Progenitor cell of endocrine pancreas (in vitro differentiated cells): ENCODE data around the gene CRY2. TPM values are rescaled to one million over a fixed set of nuclear protein-coding genes. Genes with fewer than 3 reads are reported as not detected.
A peak's percentile ranks its signal among the peaks of the same experiment; 100 is the strongest.
"Not testable (repeated sequence)": the region's sequence is repeated elsewhere in the genome, so short reads cannot be mapped to it uniquely, and the experiment has no call there.

Source experiments
- DNase-seq: peaks from one replicate; pipeline ENCODE4 v3.0.0; 2021; ENCODE audit warnings: low spot score; ENCODE audit not compliant: unreplicated experiment
- H3K27ac Mint-ChIP-seq: 2 replicates; pipeline ENCODE4 v1.8.0; 2021; ENCODE audit warnings: mild to moderate bottlenecking, moderate library complexity, mixed read lengths
- H3K27me3 Mint-ChIP-seq: 2 replicates; pipeline ENCODE4 v1.8.0; 2021; ENCODE audit warnings: mixed read lengths
- H3K36me3 Mint-ChIP-seq: 2 replicates; pipeline ENCODE4 v1.8.0; 2022; ENCODE audit warnings: mixed read lengths; ENCODE audit not compliant: insufficient read depth
- H3K4me1 Mint-ChIP-seq: 2 replicates; pipeline ENCODE4 v1.8.0; 2021; ENCODE audit warnings: low read depth, mixed read lengths
- H3K4me3 Mint-ChIP-seq: 2 replicates; pipeline ENCODE4 v1.8.0; 2021; ENCODE audit warnings: low read depth, mild to moderate bottlenecking, moderate library complexity, mixed read lengths
- H3K9me3 Mint-ChIP-seq: 2 replicates; pipeline ENCODE4 v1.8.0; 2021; ENCODE audit warnings: low read depth, mixed read lengths
- total RNA-seq: library from RNA; stranded (reverse); gene quantifications from 2 replicates; pipeline ENCODE4 v1.2.1, GENCODE V29; 2021
- TF ChIP-seq, protein P1 (sequence below): fragments of 200-600 bp; sonication (generic); IDR thresholded peaks from one replicate; pipeline ENCODE4 v1.5.0; 2021; ENCODE audit warnings: antibody characterized with exemption, mild to moderate bottlenecking; ENCODE audit not compliant: unreplicated experiment

The CRY2 gene
- total RNA-seq, 1 donor from 2014 or later: 34.1 TPM

DNA sequence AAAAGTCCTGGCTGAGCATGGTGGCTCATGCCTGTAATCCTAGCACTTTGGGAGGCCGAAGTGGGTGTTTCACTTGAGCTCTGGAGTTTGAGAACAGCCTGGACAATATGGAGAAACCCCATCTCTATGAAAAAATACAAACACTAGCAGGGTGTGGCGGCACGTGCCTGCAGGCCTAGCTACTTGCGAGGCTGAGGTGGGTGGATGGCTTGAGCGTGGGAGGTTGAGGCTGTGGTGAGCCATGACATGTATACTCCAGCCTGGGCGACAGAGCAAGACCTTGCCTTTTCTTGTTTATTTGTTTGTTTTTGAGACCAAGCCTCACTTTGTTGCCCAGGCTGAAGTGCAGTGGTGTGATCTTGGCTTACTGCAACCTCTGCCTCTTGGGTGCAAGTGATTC is 8.1 kb upstream of the CRY2 start:
- no peak overlapping the region for H3K27ac Mint-ChIP-seq
- peaks cover 24% of the 10 kb centered on the region for H3K27me3 Mint-ChIP-seq
- DNase-seq: no peak
- TF ChIP-seq, protein P1, sequence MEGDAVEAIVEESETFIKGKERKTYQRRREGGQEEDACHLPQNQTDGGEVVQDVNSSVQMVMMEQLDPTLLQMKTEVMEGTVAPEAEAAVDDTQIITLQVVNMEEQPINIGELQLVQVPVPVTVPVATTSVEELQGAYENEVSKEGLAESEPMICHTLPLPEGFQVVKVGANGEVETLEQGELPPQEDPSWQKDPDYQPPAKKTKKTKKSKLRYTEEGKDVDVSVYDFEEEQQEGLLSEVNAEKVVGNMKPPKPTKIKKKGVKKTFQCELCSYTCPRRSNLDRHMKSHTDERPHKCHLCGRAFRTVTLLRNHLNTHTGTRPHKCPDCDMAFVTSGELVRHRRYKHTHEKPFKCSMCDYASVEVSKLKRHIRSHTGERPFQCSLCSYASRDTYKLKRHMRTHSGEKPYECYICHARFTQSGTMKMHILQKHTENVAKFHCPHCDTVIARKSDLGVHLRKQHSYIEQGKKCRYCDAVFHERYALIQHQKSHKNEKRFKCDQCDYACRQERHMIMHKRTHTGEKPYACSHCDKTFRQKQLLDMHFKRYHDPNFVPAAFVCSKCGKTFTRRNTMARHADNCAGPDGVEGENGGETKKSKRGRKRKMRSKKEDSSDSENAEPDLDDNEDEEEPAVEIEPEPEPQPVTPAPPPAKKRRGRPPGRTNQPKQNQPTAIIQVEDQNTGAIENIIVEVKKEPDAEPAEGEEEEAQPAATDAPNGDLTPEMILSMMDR: no peak
- H3K36me3 Mint-ChIP-seq: no peaks in the 10 kb centered on the region
- peaks cover 3% of the 10 kb centered on the region for H3K9me3 Mint-ChIP-seq
- H3K4me1 Mint-ChIP-seq: peaks cover 11% of the 10 kb centered on the region
- H3K4me3 Mint-ChIP-seq: no peak overlapping the region

DNA sequence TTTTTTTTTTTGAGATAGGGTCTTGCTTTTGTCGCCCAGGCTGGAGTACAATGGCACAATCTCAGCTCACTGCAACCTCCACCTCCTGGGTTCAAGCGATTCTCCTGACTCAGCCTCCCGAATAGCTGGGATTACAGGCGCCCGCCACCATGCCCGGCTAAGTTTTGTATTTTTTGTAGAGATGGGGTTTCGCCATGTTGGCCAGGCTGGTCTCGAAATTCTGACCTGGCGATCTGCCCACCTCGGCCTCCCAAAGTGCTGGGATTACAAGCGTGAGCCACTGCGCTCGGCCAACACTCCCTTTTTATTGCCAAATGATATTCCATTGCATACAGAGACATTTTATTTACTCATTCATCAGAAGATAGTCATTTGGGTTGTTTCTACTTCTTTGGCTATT is 7.0 kb upstream of the CRY2 start:
- not testable (repeated sequence) for H3K4me3 Mint-ChIP-seq, H3K27ac Mint-ChIP-seq, DNase-seq, H3K9me3 Mint-ChIP-seq, H3K36me3 Mint-ChIP-seq, H3K4me1 Mint-ChIP-seq
- peaks cover 28% of the 10 kb centered on the region for H3K27me3 Mint-ChIP-seq

DNA sequence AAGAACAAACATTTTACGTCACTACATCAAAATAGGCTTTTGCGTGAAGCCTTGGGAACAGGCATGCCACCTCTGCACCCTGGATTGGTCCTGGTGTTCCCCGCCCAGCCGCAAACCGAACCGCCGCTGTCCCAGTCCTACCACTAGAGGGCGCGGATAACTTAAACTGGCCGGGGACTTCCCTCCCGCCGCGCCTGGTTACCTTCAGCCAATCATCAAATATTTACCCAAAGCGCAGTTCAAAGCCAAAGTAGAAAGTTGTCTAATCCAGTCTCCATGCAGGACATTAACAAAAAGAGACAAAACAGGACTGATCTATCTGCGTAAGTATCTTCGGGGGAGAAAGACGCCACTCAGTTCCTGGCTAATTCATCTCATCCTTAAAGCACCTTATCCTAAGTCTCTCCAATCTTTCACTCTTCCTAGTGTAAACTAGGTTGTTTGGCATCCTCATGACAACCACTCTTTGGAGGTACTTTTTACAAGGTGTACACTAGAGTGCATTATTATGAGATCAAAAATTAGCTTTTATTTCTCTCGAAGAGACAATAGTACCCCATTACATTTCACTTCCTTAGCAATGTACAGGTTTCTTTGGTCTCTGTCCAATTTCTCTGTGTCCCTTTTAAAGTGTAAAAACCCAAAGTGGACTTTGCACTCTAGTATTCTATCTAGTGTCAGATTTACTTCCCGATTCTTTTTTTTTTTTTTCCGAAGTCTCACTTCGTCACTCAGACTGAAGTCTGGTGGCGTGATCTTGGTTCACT is 3.9 kb upstream of the CRY2 start:
- Mint-ChIP-seq H3K36me3 (no peaks in the 10 kb centered on the region), H3K9me3 (peaks cover 3% of the 10 kb centered on the region), H3K4me1 (peaks cover 14% of the 10 kb centered on the region), H3K27me3 (peaks cover 24% of the 10 kb centered on the region), H3K4me3 (no peak overlapping the region), H3K27ac (peak overlapping the region; percentile 42)
- TF ChIP-seq, protein P1: peak; percentile 96
- peak; percentile 81 for DNase-seq

DNA sequence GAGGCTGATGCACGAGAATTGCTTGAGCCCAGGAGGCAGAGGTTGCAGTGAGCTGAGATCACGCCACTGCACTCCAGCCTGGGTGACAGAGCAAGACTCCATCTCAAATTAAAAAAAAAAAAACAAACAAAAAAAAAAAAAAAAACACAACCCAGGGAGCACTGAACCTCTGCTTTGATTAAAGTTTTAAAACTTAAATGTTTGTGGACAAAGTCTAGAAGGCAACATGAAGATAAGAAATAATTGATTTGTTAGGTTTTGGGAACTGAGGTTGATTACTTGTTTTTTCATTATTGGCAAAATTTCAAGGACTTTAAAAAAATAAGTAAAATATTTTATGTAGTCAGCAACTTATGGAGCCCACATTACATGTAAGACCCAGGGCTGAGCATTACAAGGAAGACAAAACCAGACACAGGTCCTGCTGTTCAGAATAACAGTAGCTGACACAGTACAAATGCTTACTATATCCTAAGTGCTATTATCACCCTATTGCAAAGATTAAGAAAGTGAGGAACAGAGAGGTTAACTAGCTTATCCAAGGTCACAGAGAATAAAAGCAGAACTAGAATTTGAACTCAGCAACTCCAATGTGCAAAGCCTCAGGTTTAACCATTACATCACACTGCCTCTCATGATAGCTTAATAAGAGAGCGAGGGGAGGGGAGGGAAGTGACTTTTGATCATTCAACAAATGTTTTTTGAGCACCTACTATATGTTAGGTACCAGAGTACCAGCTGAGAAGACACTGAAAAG is 2.3 kb upstream of the CRY2 start:
- H3K4me3 Mint-ChIP-seq: no peak overlapping the region
- DNase-seq: no peak
- H3K27ac Mint-ChIP-seq: no peak overlapping the region
- no peaks in the 10 kb centered on the region for H3K36me3 Mint-ChIP-seq
- H3K4me1 Mint-ChIP-seq: peaks cover 25% of the 10 kb centered on the region
- peaks cover 3% of the 10 kb centered on the region for H3K9me3 Mint-ChIP-seq
- H3K27me3 Mint-ChIP-seq: peaks cover 24% of the 10 kb centered on the region
- TF ChIP-seq, protein P1: no peak

DNA sequence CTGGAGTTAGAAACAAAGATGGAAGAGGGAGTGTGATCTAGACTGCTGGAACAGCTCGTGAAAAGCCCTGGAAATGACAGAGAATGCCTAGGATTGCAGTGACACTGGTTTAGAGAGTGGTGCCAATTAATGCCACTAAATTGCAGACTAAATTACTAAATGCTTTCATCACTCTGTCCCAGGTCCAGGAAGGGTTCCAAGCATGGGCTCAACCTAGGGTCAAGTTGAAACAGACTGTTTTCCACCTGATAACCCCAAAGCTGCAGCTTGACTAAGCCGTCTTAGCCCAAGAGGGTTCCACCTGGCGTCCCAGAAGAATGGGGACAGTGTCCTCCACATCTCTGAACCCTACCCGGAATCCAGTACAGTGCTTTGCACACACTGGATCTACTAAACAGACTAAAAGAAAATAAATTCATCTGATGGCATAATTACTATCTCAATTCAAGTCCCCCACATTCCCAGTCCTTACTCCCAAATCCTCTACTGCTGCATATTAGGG is 1.1 kb upstream of the CRY2 start:
- Mint-ChIP-seq H3K4me3 (no peak overlapping the region), H3K27me3 (peaks cover 21% of the 10 kb centered on the region), H3K4me1 (peaks cover 32% of the 10 kb centered on the region), H3K27ac (no peak overlapping the region), H3K36me3 (no peaks in the 10 kb centered on the region), H3K9me3 (no peaks in the 10 kb centered on the region)
- TF ChIP-seq, protein P1: no peak
- no peak for DNase-seq
